H9 (cell line): Measurements from ENCODE around the gene USP38. TPM values are rescaled to one million over a fixed set of nuclear protein-coding genes. Genes with fewer than 3 reads are reported as not detected.

Source experiments
- DNase-seq: peaks from one replicate; pipeline ENCODE4 v3.0.0-alpha.2; 2017
- H2AFZ ChIP-seq: one replicate; pipeline ENCODE4 v1.6.1; 2013; ENCODE audit warnings: mild to moderate bottlenecking, low read length, control low read depth, moderate library complexity
- H2AK5ac ChIP-seq: 2 replicates; pipeline ENCODE4 v1.6.1; 2013; ENCODE audit warnings: low read length, control low read depth, mixed read lengths; ENCODE audit not compliant: insufficient read length
- H2BK120ac ChIP-seq: one replicate; pipeline ENCODE4 v1.6.1; 2013; ENCODE audit warnings: low read depth, mild to moderate bottlenecking, low read length, control low read depth, inconsistent platforms; ENCODE audit not compliant: poor library complexity, severe bottlenecking
- H2BK12ac ChIP-seq: 2 replicates; pipeline ENCODE4 v1.6.1; 2013; ENCODE audit warnings: low read length, control low read depth, mixed read lengths, low read depth; ENCODE audit not compliant: insufficient read length
- H2BK15ac ChIP-seq: 2 replicates; pipeline ENCODE4 v1.6.1; 2013; ENCODE audit warnings: low read depth, low read length, control low read depth
- H2BK20ac ChIP-seq: one replicate; pipeline ENCODE4 v1.6.1; 2013; ENCODE audit warnings: low read depth, mild to moderate bottlenecking, low read length, control low read depth, inconsistent platforms; ENCODE audit not compliant: poor library complexity, severe bottlenecking
- H2BK5ac ChIP-seq: 2 replicates; pipeline ENCODE4 v1.6.1; 2013; ENCODE audit warnings: low read length, control low read depth, mixed read lengths; ENCODE audit not compliant: insufficient read length
- H3K14ac ChIP-seq: 2 replicates; pipeline ENCODE4 v1.6.1; 2013; ENCODE audit warnings: low read length, control low read depth; ENCODE audit not compliant: insufficient read depth
- H3K18ac ChIP-seq: 2 replicates; pipeline ENCODE4 v1.6.1; 2013; ENCODE audit warnings: low read depth, mild to moderate bottlenecking, mixed read lengths, low read length, control low read depth; ENCODE audit not compliant: insufficient read length
- H3K23ac ChIP-seq: 2 replicates; pipeline ENCODE4 v1.6.1; 2013; ENCODE audit warnings: low read length, control low read depth, mixed read lengths, low read depth; ENCODE audit not compliant: insufficient read length
- H3K23me2 ChIP-seq: 2 replicates; pipeline ENCODE4 v1.6.1; 2013; ENCODE audit warnings: low read depth, mild to moderate bottlenecking, mixed read lengths, low read length, control low read depth; ENCODE audit not compliant: insufficient read length, poor library complexity, severe bottlenecking
- H3K27ac ChIP-seq: 2 replicates; pipeline ENCODE4 v1.5.1; 2013; ENCODE audit warnings: low read length, control low read depth, mixed read lengths, low read depth; ENCODE audit not compliant: insufficient read length
- H3K27me3 ChIP-seq: 2 replicates; pipeline ENCODE4 v1.6.1; 2013; ENCODE audit warnings: low read length, control low read depth, inconsistent platforms; ENCODE audit not compliant: insufficient read depth
- H3K4ac ChIP-seq: 2 replicates; pipeline ENCODE4 v1.6.1; 2013; ENCODE audit warnings: low read depth, mild to moderate bottlenecking, control low read depth, inconsistent platforms, low read length, moderate library complexity
- H3K4me1 ChIP-seq: 2 replicates; pipeline ENCODE4 v1.6.1; 2013; ENCODE audit warnings: low read length, control low read depth, inconsistent platforms; ENCODE audit not compliant: insufficient read depth
- H3K4me2 ChIP-seq: 2 replicates; pipeline ENCODE4 v1.6.1; 2013; ENCODE audit warnings: low read length, control low read depth, mixed read lengths; ENCODE audit not compliant: insufficient read length, insufficient read depth
- H3K56ac ChIP-seq: 2 replicates; pipeline ENCODE4 v1.6.1; 2013; ENCODE audit warnings: low read depth, mild to moderate bottlenecking, mixed read lengths, low read length, control low read depth; ENCODE audit not compliant: insufficient read length
- H3K79me1 ChIP-seq: 2 replicates; pipeline ENCODE4 v1.6.1; 2013; ENCODE audit warnings: low read depth, mild to moderate bottlenecking, moderate library complexity, low read length, control low read depth, inconsistent platforms; ENCODE audit not compliant: insufficient read depth, poor library complexity, severe bottlenecking
- H3K79me2 ChIP-seq: 2 replicates; pipeline ENCODE4 v1.6.1; 2013; ENCODE audit warnings: low read length, control low read depth, inconsistent platforms; ENCODE audit not compliant: insufficient read depth
- H3K9ac ChIP-seq: 2 replicates; pipeline ENCODE4 v1.6.1; 2013; ENCODE audit warnings: low read length, control low read depth, mixed read lengths; ENCODE audit not compliant: insufficient read length; ENCODE audit errors: extremely low read depth
- H3K9me3 ChIP-seq: one replicate; pipeline ENCODE4 v1.6.1; 2013; ENCODE audit warnings: low read depth, low read length, inconsistent platforms; ENCODE audit not compliant: control insufficient read depth
- H3T11ph ChIP-seq: one replicate; pipeline ENCODE4 v1.6.1; 2013; ENCODE audit warnings: mild to moderate bottlenecking, low read length, control low read depth, inconsistent platforms
- H4K20me1 ChIP-seq: one replicate; pipeline ENCODE4 v1.6.1; 2013; ENCODE audit not compliant: control insufficient read depth, insufficient read length, insufficient read depth
- H4K5ac ChIP-seq: 2 replicates; pipeline ENCODE4 v1.6.1; 2013; ENCODE audit warnings: low read depth, mild to moderate bottlenecking, mixed read lengths, low read length, control low read depth; ENCODE audit not compliant: insufficient read length
- H4K8ac ChIP-seq: replicated peaks from 2 replicates; pipeline ENCODE4 v1.6.1; 2013; ENCODE audit warnings: low read length, control low read depth, mixed read lengths, low read depth; ENCODE audit not compliant: insufficient read length
- H4K91ac ChIP-seq: 2 replicates; pipeline ENCODE4 v1.6.1; 2013; ENCODE audit warnings: low read depth, mild to moderate bottlenecking, moderate library complexity, mixed read lengths, low read length, control low read depth; ENCODE audit not compliant: insufficient read length
- H3K27ac Mint-ChIP-seq, 3 experiments: 2 replicates in 2 of 3; 3 replicates in 1 of 3; pipeline ENCODE4 v1.8.0; 2020 to 2021; ENCODE audit warnings: mixed read lengths in 3 of 3, mild to moderate bottlenecking in 1 of 3, moderate library complexity in 1 of 3
- H3K27me3 Mint-ChIP-seq: 2 replicates; pipeline ENCODE4 v1.8.0; 2021; ENCODE audit warnings: low read depth, mild to moderate bottlenecking, moderate library complexity, mixed read lengths
- H3K36me3 Mint-ChIP-seq, 3 experiments: 2 replicates in 2 of 3; 3 replicates in 1 of 3; pipeline ENCODE4 v1.8.0; 2020 to 2021; ENCODE audit warnings: low read depth in 3 of 3, mixed read lengths in 3 of 3; ENCODE audit not compliant: insufficient read depth in 1 of 3
- H3K4me1 Mint-ChIP-seq, 2 experiments: 2 replicates each; pipeline ENCODE4 v1.8.0; 2020; ENCODE audit warnings: mixed read lengths in 2 of 2
- H3K4me3 Mint-ChIP-seq, 2 experiments: 2 replicates in 1 of 2; 3 replicates in 1 of 2; pipeline ENCODE4 v1.8.0; 2020 to 2021; ENCODE audit warnings: mild to moderate bottlenecking in 2 of 2, mixed read lengths in 2 of 2, moderate library complexity in 1 of 2
- H3K9me3 Mint-ChIP-seq, 2 experiments: 2 replicates in 1 of 2; 3 replicates in 1 of 2; pipeline ENCODE4 v1.8.0; 2020; ENCODE audit warnings: mild to moderate bottlenecking in 2 of 2, mixed read lengths in 2 of 2, moderate library complexity in 1 of 2
- CTCF ChIP-seq: fragments of 200-600 bp; sonication (generic); conservative IDR thresholded peaks from 3 replicates; pipeline ENCODE4 v1.8.0; 2021; ENCODE audit warnings: antibody characterized with exemption, mild to moderate bottlenecking
- WGBS: extraction: QIAGEN DNeasy Blood & Tissue Kit; methylation state at CpG from one replicate; pipeline ENCODE4 v1.1.7; 2013; ENCODE audit warnings: missing lambda C conversion rate, low lambda C conversion rate, mixed read lengths; ENCODE audit not compliant: insufficient read length; ENCODE audit errors: extremely low coverage; 5-methylcytosine and 5-hydroxymethylcytosine counted together
- total RNA-seq: library from RNA; stranded (reverse); gene quantifications from 2 replicates; pipeline ENCODE4 v1.2.1, GENCODE V29; 2021

USP38 gene
- total RNA-seq, 1 experiment from 2014 or later = 15.2 TPM

- Mint-ChIP-seq H3K4me1 (peaks cover 16 to 20% of the 10 kb centered on the region in 2 experiments), H3K27me3 (no peaks in the 10 kb centered on the region), H3K4me3 (no peak overlapping the region), H3K27ac (no peak overlapping the region), H3K9me3 (no peaks in the 10 kb centered on the region; a peak in 1 of 5 replicates), H3K36me3 (no peaks in the 10 kb centered on the region)
- H4K8ac ChIP-seq = no peak overlapping the region
- no peak overlapping the region for H4K5ac ChIP-seq
- no peaks in the 10 kb centered on the region for H3K9me3 ChIP-seq
- H3K4me2 ChIP-seq = no peak overlapping the region
- no peak overlapping the region for H3K14ac ChIP-seq
- no peaks in the 10 kb centered on the region for H3K27me3 ChIP-seq
- H2AK5ac ChIP-seq = no peak overlapping the region
- no peak overlapping the region for H2BK5ac ChIP-seq
- no peaks in the 10 kb centered on the region for H4K20me1 ChIP-seq
- H3K18ac ChIP-seq = no peak overlapping the region
- H3K56ac ChIP-seq = no peak overlapping the region
- no CpG with 5 or more reads among the region's 4 CpGs for WGBS
- H2BK12ac ChIP-seq = no peak overlapping the region
- no peak for TF ChIP-seq CTCF
- H3K9ac ChIP-seq = no peak overlapping the region
- H3K79me1 ChIP-seq = no peaks in the 10 kb centered on the region
- H2BK15ac ChIP-seq = no peak overlapping the region
- no peak overlapping the region for H4K91ac ChIP-seq
- no peaks in the 10 kb centered on the region for H3K79me2 ChIP-seq
- H3K23me2 ChIP-seq = no peaks in the 10 kb centered on the region
- no peak overlapping the region for H2AFZ ChIP-seq
- no peak overlapping the region for H3K27ac ChIP-seq
- H3K4me1 ChIP-seq = no peaks in the 10 kb centered on the region
- no peak overlapping the region for H3T11ph ChIP-seq
- DNase-seq = no peak
- no peak overlapping the region for H3K23ac ChIP-seq
- no peak overlapping the region for H3K4ac ChIP-seq
- no peak overlapping the region for H2BK120ac ChIP-seq
- no peak overlapping the region for H2BK20ac ChIP-seq
Measured at GRCh38 chr4:143248827-143249226, 64.1 kb downstream of the USP38 start.
